Measurements from ENCODE around the gene KIRREL3.

The KIRREL3 gene

GRCh38 chr11:126824035-126824607 is 176.4 kb downstream of the KIRREL3 start:
- no peak for DNase-seq (ENCODE audit: low read depth)
- H3K4me3 ChIP-seq (ENCODE audit: control insufficient read depth, low read depth, low read length), result no peak overlapping the region
- TF ChIP-seq CTCF (conservative IDR thresholded peaks at IDR 0.05; ENCODE audit: control insufficient read depth, insufficient read depth, low read depth, low read length), result no peak

GRCh38 chr11:126823274-126823673 is 177.3 kb downstream of the KIRREL3 start:
- DNase-seq (ENCODE audit: low read depth), result no peak
- no peak overlapping the region for H3K4me3 ChIP-seq (ENCODE audit: control insufficient read depth, low read depth, low read length)
- TF ChIP-seq CTCF (conservative IDR thresholded peaks at IDR 0.05; ENCODE audit: control insufficient read depth, insufficient read depth, low read depth, low read length), result no peak

- no peak for TF ChIP-seq CTCF (conservative IDR thresholded peaks at IDR 0.05; ENCODE audit: control insufficient read depth, insufficient read depth, low read depth, low read length)
- no peak for DNase-seq (ENCODE audit: low read depth)
- H3K4me3 ChIP-seq (ENCODE audit: control insufficient read depth, low read depth, low read length), result no peak overlapping the region
These were observed 178.7 kb downstream of the KIRREL3 start for GRCh38 chr11:126821827-126822226.

- no peak for TF ChIP-seq CTCF (conservative IDR thresholded peaks at IDR 0.05; ENCODE audit: control insufficient read depth, insufficient read depth, low read depth, low read length)
- DNase-seq (ENCODE audit: low read depth), result no peak
These were observed 181.4 kb downstream of the KIRREL3 start for GRCh38 chr11:126819194-126819593.

GRCh38 chr11:126817523-126818450 is 182.8 kb downstream of the KIRREL3 start:
- DNase-seq (ENCODE audit: low read depth), result no peak
- no peak overlapping the region for H3K4me3 ChIP-seq (ENCODE audit: control insufficient read depth, low read depth, low read length)
- no peak for TF ChIP-seq CTCF (conservative IDR thresholded peaks at IDR 0.05; ENCODE audit: control insufficient read depth, insufficient read depth, low read depth, low read length)

More at GRCh38 chr11:126819194-126819593, 181.4 kb downstream of the KIRREL3 start:
- no peak overlapping the region for H3K4me3 ChIP-seq (ENCODE audit: control insufficient read depth, low read depth, low read length)

GRCh38 chr11:126817096-126817495 is 183.5 kb downstream of the KIRREL3 start:
- no peak overlapping the region for H3K4me3 ChIP-seq (ENCODE audit: control insufficient read depth, low read depth, low read length)
- DNase-seq (ENCODE audit: low read depth), result peak; percentile 41
- TF ChIP-seq CTCF (conservative IDR thresholded peaks at IDR 0.05; ENCODE audit: control insufficient read depth, insufficient read depth, low read depth, low read length), result no peak
